ENCODE data around the gene ANKS1B. TPM values are rescaled to one million over a fixed set of nuclear protein-coding genes. Genes with fewer than 3 reads are reported as not detected.

Gene ANKS1B
- total RNA-seq, 5 donors from 2014 or later (not counting 1 experiment from before 2014, with no cell fraction given): 0.18 to 0.47 (median 0.19) TPM; not detected in 2

DNA sequence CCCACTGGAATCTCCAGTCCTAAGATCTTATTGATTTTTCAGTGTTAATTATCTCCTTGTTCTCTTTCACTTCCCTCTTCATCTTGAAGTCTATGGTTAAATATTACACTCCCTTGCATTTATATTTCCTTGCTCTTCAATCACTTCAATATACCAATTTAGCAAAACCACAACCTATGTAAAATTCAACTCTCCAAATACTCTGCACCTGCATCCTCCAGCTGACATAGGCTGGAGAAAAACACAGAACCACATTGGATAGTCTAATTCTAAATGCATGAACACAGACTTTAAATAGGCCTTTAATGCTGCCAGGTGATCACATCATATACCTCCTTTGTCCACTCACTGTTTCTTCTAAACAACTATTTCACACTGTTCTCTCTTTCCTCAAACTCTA is 591.0 kb downstream of the ANKS1B start:
- no peaks in the 10 kb centered on the region for H3K27me3 ChIP-seq (replicated peaks in 1 of 2; ENCODE audit: control insufficient read depth in 2 of 2, extremely low read depth in 1 of 2, insufficient read depth in 2 of 2, low read length in 1 of 2)
- H3K4me1 Mint-ChIP-seq: no peaks in the 10 kb centered on the region
- POLR2A ChIA-PET: no interaction called here

DNA sequence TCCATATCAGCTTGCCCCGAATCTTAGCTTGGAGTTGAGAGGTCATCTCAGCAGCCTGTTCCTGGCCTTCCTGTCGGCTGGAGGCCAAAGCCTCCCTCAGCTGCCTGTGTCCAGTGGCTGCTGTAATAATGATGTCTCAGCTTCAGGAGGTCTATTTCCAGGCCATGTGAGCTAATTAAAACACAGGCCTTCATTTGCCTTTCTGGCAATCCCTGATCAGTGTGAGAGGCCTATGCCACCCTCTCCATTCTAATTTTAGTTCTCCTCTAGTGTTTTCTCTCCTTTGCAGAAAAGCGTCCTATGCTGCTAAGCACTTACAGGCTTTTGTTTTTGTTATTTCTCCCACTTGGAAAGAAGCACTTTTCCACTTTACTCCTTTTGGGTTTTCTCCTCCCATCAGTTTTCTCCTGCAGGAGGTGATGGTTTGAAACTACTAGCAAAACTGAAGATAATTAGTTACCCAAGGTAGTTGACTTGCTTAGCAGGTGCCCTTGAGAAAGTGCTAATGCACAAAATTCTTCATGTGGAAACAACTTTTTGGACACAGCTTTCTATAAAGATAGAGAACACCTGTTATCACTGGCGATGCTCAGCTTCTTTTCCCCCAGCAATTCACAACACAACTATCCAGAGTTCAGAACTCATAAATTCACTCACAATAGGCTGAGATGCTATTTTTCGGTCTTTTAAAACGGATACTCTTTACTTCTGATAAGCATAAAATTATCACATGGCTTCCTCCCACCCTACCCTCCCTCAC is 592.5 kb downstream of the ANKS1B start:
- Mint-ChIP-seq H3K9me3 (no peaks in the 10 kb centered on the region), H3K27me3 (no peaks in the 10 kb centered on the region), H3K36me3 (no peaks in the 10 kb centered on the region), H3K27ac (no peak overlapping the region), H3K4me1 (no peaks in the 10 kb centered on the region), H3K4me3 (no peak overlapping the region)
- ChIA-PET CTCF (no interaction called here), POLR2A (no interaction called here)
- Histone ChIP-seq H3K27ac (ENCODE audit: low read length) (no peak overlapping the region), H3K4me1 (ENCODE audit: control insufficient read depth in 1 of 2, extremely low read depth in 1 of 2, insufficient read depth in 2 of 2, low read length in 2 of 2) (no peaks in the 10 kb centered on the region), H3K27me3 (replicated peaks in 1 of 2; ENCODE audit: control insufficient read depth in 2 of 2, extremely low read depth in 1 of 2, insufficient read depth in 2 of 2, low read length in 1 of 2) (no peaks in the 10 kb centered on the region), H3K4me3 (ENCODE audit: control insufficient read depth in 1 of 2, extremely low read depth in 1 of 2, low read length in 1 of 2) (no peak overlapping the region), H3K36me3 (ENCODE audit: control insufficient read depth in 2 of 2, extremely low read depth in 1 of 2, insufficient read depth in 1 of 2, low read length in 1 of 2) (no peaks in the 10 kb centered on the region), H3K9me3 (no peaks in the 10 kb centered on the region)
- DNase-seq (no peak), ATAC-seq (replicated peaks in 1 of 4) (no peak)
- 76% methylated on average over 5 of the region's 6 CpGs for WGBS (ENCODE audit: insufficient coverage)

More for the DNA sequence above, 591.0 kb downstream of the ANKS1B start:
- no peaks in the 10 kb centered on the region for H3K4me1 ChIP-seq (ENCODE audit: control insufficient read depth in 1 of 2, extremely low read depth in 1 of 2, insufficient read depth in 2 of 2, low read length in 2 of 2)
- H3K9me3 ChIP-seq: no peaks in the 10 kb centered on the region
- no peak overlapping the region for H3K4me3 ChIP-seq (ENCODE audit: control insufficient read depth in 1 of 2, extremely low read depth in 1 of 2, low read length in 1 of 2)
- Mint-ChIP-seq H3K4me3 (no peak overlapping the region), H3K36me3 (no peaks in the 10 kb centered on the region), H3K27me3 (no peaks in the 10 kb centered on the region), H3K27ac (no peak overlapping the region), H3K9me3 (no peaks in the 10 kb centered on the region)
- CTCF ChIA-PET: no interaction called here
- no peaks in the 10 kb centered on the region for H3K36me3 ChIP-seq (ENCODE audit: control insufficient read depth in 2 of 2, extremely low read depth in 1 of 2, insufficient read depth in 1 of 2, low read length in 1 of 2)
- no peak overlapping the region for H3K27ac ChIP-seq (ENCODE audit: low read length)
- ATAC-seq (replicated peaks in 1 of 4): no peak
- DNase-seq: no peak

DNA sequence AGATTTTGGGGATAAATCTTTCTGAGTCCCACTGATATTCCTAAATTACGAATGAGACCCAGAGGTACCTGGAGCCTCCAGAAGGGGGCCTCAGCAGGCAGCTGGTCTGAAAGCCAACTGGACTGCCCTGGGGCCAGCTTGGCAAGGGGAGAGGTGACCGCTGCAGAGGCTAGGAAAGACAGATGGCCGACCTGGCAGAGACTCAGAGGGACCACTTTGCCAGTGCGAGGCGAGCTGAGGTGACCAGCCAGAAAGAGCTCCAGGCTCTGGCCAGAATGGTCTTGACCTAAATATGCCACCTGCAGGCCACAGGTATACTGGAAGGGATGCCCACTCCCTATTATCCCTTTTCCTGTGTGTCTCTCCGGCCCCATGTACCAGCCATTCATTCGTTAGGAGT is 594.0 kb downstream of the ANKS1B start:
- Histone ChIP-seq H3K9me3 (no peaks in the 10 kb centered on the region), H3K27ac (ENCODE audit: low read length) (no peak overlapping the region), H3K4me1 (ENCODE audit: control insufficient read depth in 1 of 2, extremely low read depth in 1 of 2, insufficient read depth in 2 of 2, low read length in 2 of 2) (no peaks in the 10 kb centered on the region), H3K27me3 (replicated peaks in 1 of 2; ENCODE audit: control insufficient read depth in 2 of 2, extremely low read depth in 1 of 2, insufficient read depth in 2 of 2, low read length in 1 of 2) (no peaks in the 10 kb centered on the region), H3K4me3 (ENCODE audit: control insufficient read depth in 1 of 2, extremely low read depth in 1 of 2, low read length in 1 of 2) (no peak overlapping the region), H3K36me3 (ENCODE audit: control insufficient read depth in 2 of 2, extremely low read depth in 1 of 2, insufficient read depth in 1 of 2, low read length in 1 of 2) (no peaks in the 10 kb centered on the region)
- no peak overlapping the region for H3K4me3 Mint-ChIP-seq
- peaks cover 0 to 3% (median 0%) of the 10 kb centered on the region in 3 donors for H3K9me3 Mint-ChIP-seq
- no peaks in the 10 kb centered on the region for H3K27me3 Mint-ChIP-seq
- no peaks in the 10 kb centered on the region for H3K36me3 Mint-ChIP-seq
- DNase-seq (no peak), ATAC-seq (replicated peaks in 1 of 4) (no peak)
- CTCF ChIA-PET: no interaction called here
- 79% methylated on average over 6 of the region's 7 CpGs for WGBS (ENCODE audit: insufficient coverage)
- H3K27ac Mint-ChIP-seq: no peak overlapping the region
- no peaks in the 10 kb centered on the region for H3K4me1 Mint-ChIP-seq
- POLR2A ChIA-PET: interaction anchor here in 1 of 2 donors (0.6 kb wide), 1 partner anchor 432 kb away, joined by 3 read pairs; no protein-coding TSS in a partner anchor

DNA sequence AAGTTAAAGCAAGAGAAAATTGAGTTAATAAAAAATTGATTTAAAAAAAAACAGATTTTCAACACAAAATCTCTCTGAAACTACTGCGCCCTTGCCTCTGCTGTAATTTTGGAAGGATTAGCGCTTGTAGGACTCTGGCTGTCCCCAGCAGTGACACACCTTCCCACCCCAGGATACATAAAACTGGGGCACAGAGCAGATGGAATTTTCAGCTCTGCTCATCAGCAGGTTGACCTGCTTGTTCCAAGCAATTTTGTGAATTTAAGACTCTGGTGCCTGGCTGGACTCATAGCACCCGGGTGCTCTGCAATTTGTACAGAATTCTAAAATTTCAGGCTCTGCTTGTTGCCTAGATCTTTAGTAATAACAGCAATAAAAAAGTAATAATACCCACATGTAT is 595.0 kb downstream of the ANKS1B start:
- no peak for ATAC-seq (replicated peaks in 1 of 4)
- no peaks in the 10 kb centered on the region for H3K36me3 Mint-ChIP-seq
- no peaks in the 10 kb centered on the region for H3K9me3 ChIP-seq
- CTCF ChIA-PET: no interaction called here
- WGBS (ENCODE audit: insufficient coverage): no CpG with 5 or more reads among the region's 3 CpGs
- no peaks in the 10 kb centered on the region for H3K27me3 Mint-ChIP-seq
- no peaks in the 10 kb centered on the region for H3K4me1 Mint-ChIP-seq
- no peaks in the 10 kb centered on the region for H3K27me3 ChIP-seq (replicated peaks in 1 of 2; ENCODE audit: control insufficient read depth in 2 of 2, extremely low read depth in 1 of 2, insufficient read depth in 2 of 2, low read length in 1 of 2)
- no peaks in the 10 kb centered on the region for H3K4me1 ChIP-seq (ENCODE audit: control insufficient read depth in 1 of 2, extremely low read depth in 1 of 2, insufficient read depth in 2 of 2, low read length in 2 of 2)
- no peak overlapping the region for H3K4me3 ChIP-seq (ENCODE audit: control insufficient read depth in 1 of 2, extremely low read depth in 1 of 2, low read length in 1 of 2)
- DNase-seq: no peak
- H3K27ac Mint-ChIP-seq: no peak overlapping the region
- no peaks in the 10 kb centered on the region for H3K36me3 ChIP-seq (ENCODE audit: control insufficient read depth in 2 of 2, extremely low read depth in 1 of 2, insufficient read depth in 1 of 2, low read length in 1 of 2)
- no peak overlapping the region for H3K4me3 Mint-ChIP-seq
- peaks cover 0 to 3% (median 0%) of the 10 kb centered on the region in 3 donors for H3K9me3 Mint-ChIP-seq
- H3K27ac ChIP-seq (ENCODE audit: low read length): no peak overlapping the region
- POLR2A ChIA-PET: no interaction called here

DNA sequence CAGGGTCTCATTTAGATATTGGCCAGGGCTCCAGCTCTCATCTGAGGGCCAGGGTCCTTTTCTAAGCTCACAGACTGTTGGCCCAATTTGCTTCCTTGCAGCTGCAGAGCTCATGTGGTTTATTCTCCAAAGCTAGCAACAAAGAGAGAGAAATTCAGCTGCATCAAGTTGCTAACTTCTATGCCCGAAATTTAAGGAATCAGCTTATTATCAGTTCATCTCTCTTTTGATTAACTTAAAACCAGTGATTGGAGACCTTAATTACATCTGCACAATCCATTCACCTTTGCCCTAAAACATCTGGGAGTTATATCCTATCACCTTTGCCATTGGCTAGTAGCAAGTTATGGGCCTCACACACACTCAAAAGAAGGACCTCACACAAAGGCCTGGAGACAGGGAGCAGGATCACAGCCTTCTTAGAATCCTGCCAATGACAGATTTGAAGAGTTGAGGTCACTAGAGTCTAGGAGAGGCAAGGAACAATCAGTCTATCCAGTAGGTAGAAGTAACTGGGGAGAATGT is 596.0 kb downstream of the ANKS1B start:
- H3K4me1 ChIP-seq (ENCODE audit: control insufficient read depth in 1 of 2, extremely low read depth in 1 of 2, insufficient read depth in 2 of 2, low read length in 2 of 2): no peaks in the 10 kb centered on the region
- ATAC-seq (replicated peaks in 1 of 4) (no peak), DNase-seq (no peak)
- CTCF ChIA-PET: no interaction called here
- Mint-ChIP-seq H3K27me3 (no peaks in the 10 kb centered on the region), H3K9me3 (peaks cover 0 to 3% (median 0%) of the 10 kb centered on the region in 3 donors), H3K36me3 (no peaks in the 10 kb centered on the region), H3K4me1 (no peaks in the 10 kb centered on the region), H3K27ac (no peak overlapping the region), H3K4me3 (no peak overlapping the region)
- H3K36me3 ChIP-seq (ENCODE audit: control insufficient read depth in 2 of 2, extremely low read depth in 1 of 2, insufficient read depth in 1 of 2, low read length in 1 of 2): no peaks in the 10 kb centered on the region
- 17% methylated on average over 1 of the region's 1 CpG for WGBS (ENCODE audit: insufficient coverage)
- no peak overlapping the region for H3K4me3 ChIP-seq (ENCODE audit: control insufficient read depth in 1 of 2, extremely low read depth in 1 of 2, low read length in 1 of 2)
- POLR2A ChIA-PET: no interaction called here
- H3K27ac ChIP-seq (ENCODE audit: low read length): no peak overlapping the region
- no peaks in the 10 kb centered on the region for H3K9me3 ChIP-seq
- no peaks in the 10 kb centered on the region for H3K27me3 ChIP-seq (replicated peaks in 1 of 2; ENCODE audit: control insufficient read depth in 2 of 2, extremely low read depth in 1 of 2, insufficient read depth in 2 of 2, low read length in 1 of 2)

DNA sequence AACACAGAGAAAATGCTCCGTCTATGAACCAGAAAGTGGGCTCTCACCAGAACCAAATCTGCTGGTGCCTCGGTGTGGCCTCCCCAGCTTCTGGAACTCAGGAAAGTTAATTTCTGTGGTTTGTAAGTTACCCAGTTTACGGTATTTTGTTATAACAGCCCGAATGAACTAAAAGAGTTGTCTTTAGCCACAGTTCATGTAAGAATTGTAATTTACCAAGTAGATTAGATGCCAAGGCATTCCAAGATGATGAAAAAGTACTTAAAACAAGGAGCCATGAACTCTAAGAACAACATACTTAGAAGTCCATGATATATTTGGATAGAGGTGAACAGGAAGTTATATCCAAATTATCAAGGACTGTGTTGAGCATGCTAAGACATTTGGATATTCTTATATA is 597.1 kb downstream of the ANKS1B start:
- H3K27ac ChIP-seq (ENCODE audit: low read length): no peak overlapping the region
- WGBS (ENCODE audit: insufficient coverage): 100% methylated on average over 1 of the region's 4 CpGs
- Mint-ChIP-seq H3K4me3 (no peak overlapping the region), H3K36me3 (no peaks in the 10 kb centered on the region), H3K4me1 (no peaks in the 10 kb centered on the region), H3K9me3 (peaks cover 0 to 5% (median 3%) of the 10 kb centered on the region in 3 donors), H3K27me3 (no peaks in the 10 kb centered on the region), H3K27ac (no peak overlapping the region)
- ChIA-PET CTCF (no interaction called here), POLR2A (no interaction called here)
- no peaks in the 10 kb centered on the region for H3K9me3 ChIP-seq
- DNase-seq (no peak), ATAC-seq (replicated peaks in 1 of 4) (no peak)
- no peak overlapping the region for H3K4me3 ChIP-seq (ENCODE audit: control insufficient read depth in 1 of 2, extremely low read depth in 1 of 2, low read length in 1 of 2)
- no peaks in the 10 kb centered on the region for H3K36me3 ChIP-seq (ENCODE audit: control insufficient read depth in 2 of 2, extremely low read depth in 1 of 2, insufficient read depth in 1 of 2, low read length in 1 of 2)
- H3K27me3 ChIP-seq (replicated peaks in 1 of 2; ENCODE audit: control insufficient read depth in 2 of 2, extremely low read depth in 1 of 2, insufficient read depth in 2 of 2, low read length in 1 of 2): no peaks in the 10 kb centered on the region
- no peaks in the 10 kb centered on the region for H3K4me1 ChIP-seq (ENCODE audit: control insufficient read depth in 1 of 2, extremely low read depth in 1 of 2, insufficient read depth in 2 of 2, low read length in 2 of 2)
